HepG2 (cell line): ENCODE measurements around the gene TNXB. TPM values are rescaled to one million over a fixed set of nuclear protein-coding genes. Genes with fewer than 3 reads are reported as not detected.

Experiments used
- ATF1 ChIP-seq: IDR thresholded peaks from 2 replicates; pipeline ENCODE4 v1.6.1; 2016; ENCODE audit warnings: mild to moderate bottlenecking, control low read depth
- ATM ChIP-seq: fragments of 450-650 bp; IDR thresholded peaks from 2 replicates; pipeline ENCODE4 v1.7.1; 2017; ENCODE audit warnings: mild to moderate bottlenecking, borderline replicate concordance
- BCL3 ChIP-seq: sonication (generic); formaldehyde crosslinking; IDR thresholded peaks from 2 replicates; pipeline ENCODE4 v1.5.1; 2020; ENCODE audit warnings: mild to moderate bottlenecking, missing genetic modification reagents, moderate library complexity
- CBX5 ChIP-seq: sonication (generic); formaldehyde crosslinking; IDR thresholded peaks from 2 replicates; pipeline ENCODE4 v1.4.0; 2020; ENCODE audit warnings: missing genetic modification reagents, borderline replicate concordance
- GRHL1 ChIP-seq: sonication (generic); formaldehyde crosslinking; conservative IDR thresholded peaks from 2 replicates; pipeline ENCODE4 v1.8.0; 2022; ENCODE audit warnings: missing genetic modification reagents
- KLF11 ChIP-seq: IDR thresholded peaks from 2 replicates; pipeline ENCODE4 v1.6.1; 2016; ENCODE audit warnings: missing compliant biosample characterization
- KLF16 ChIP-seq, 2 experiments: sonication (generic) in 1 of 2; formaldehyde crosslinking in 1 of 2; IDR thresholded peaks; 2 replicates each; pipeline versions ENCODE4 v1.6.1 to v1.8.0; 2016 to 2023; ENCODE audit warnings: missing genetic modification reagents in 2 of 2, missing compliant biosample characterization in 1 of 2
- SALL2 ChIP-seq: sonication (generic); formaldehyde crosslinking; IDR thresholded peaks from 2 replicates; pipeline ENCODE4 v1.8.1; 2023; ENCODE audit warnings: mild to moderate bottlenecking, missing genetic modification reagents, inconsistent platforms
- ZBTB26 ChIP-seq: IDR thresholded peaks from 2 replicates; pipeline ENCODE4 v1.6.1; 2016; ENCODE audit warnings: missing compliant biosample characterization, missing genetic modification reagents, borderline replicate concordance
- ZIK1 ChIP-seq: sonication (generic); formaldehyde crosslinking; IDR thresholded peaks from 2 replicates; pipeline ENCODE4 v1.5.0; 2020; ENCODE audit warnings: mild to moderate bottlenecking, low read depth, missing genetic modification reagents, borderline replicate concordance
- ZNF263 ChIP-seq: sonication (generic); formaldehyde crosslinking; IDR thresholded peaks from 2 replicates; pipeline ENCODE4 v1.4.0; 2020; ENCODE audit warnings: missing genetic modification reagents
- ZNF276 ChIP-seq: sonication (generic); formaldehyde crosslinking; IDR thresholded peaks from 2 replicates; pipeline ENCODE4 v1.4.0; 2020; ENCODE audit warnings: mild to moderate bottlenecking, low read depth, missing genetic modification reagents
- ZNF329 ChIP-seq: sonication (generic); formaldehyde crosslinking; IDR thresholded peaks from 2 replicates; pipeline ENCODE4 v1.9.0; 2021; ENCODE audit warnings: low read depth, mild to moderate bottlenecking, missing genetic modification reagents
- ZNF451 ChIP-seq: sonication (generic); formaldehyde crosslinking; IDR thresholded peaks from 2 replicates; pipeline ENCODE4 v1.5.0; 2020; ENCODE audit warnings: mild to moderate bottlenecking, missing genetic modification reagents
- ZNF546 ChIP-seq: sonication (generic); formaldehyde crosslinking; conservative IDR thresholded peaks from 2 replicates; pipeline ENCODE4 v1.8.1; 2023; ENCODE audit warnings: mild to moderate bottlenecking, missing genetic modification reagents
- ZNF567 ChIP-seq: sonication (generic); formaldehyde crosslinking; IDR thresholded peaks from 2 replicates; pipeline ENCODE4 v1.8.1; 2023; ENCODE audit warnings: mild to moderate bottlenecking, missing genetic modification reagents, borderline replicate concordance
- ZNF598 ChIP-seq: sonication (generic); formaldehyde crosslinking; IDR thresholded peaks from 2 replicates; pipeline ENCODE4 v1.5.1; 2020; ENCODE audit warnings: mild to moderate bottlenecking, missing genetic modification reagents, borderline replicate concordance
- ZNF737 ChIP-seq: sonication (generic); formaldehyde crosslinking; IDR thresholded peaks from 2 replicates; pipeline ENCODE4 v1.5.0; 2020; ENCODE audit warnings: missing genetic modification reagents, mild to moderate bottlenecking, borderline replicate concordance
- ZNF746 ChIP-seq: sonication (generic); formaldehyde crosslinking; IDR thresholded peaks from 2 replicates; pipeline ENCODE4 v1.8.0; 2022; ENCODE audit warnings: mild to moderate bottlenecking, missing genetic modification reagents
- ZNF878 ChIP-seq: sonication (generic); formaldehyde crosslinking; IDR thresholded peaks from 2 replicates; pipeline ENCODE4 v1.8.1; 2023; ENCODE audit warnings: mild to moderate bottlenecking, missing genetic modification reagents, moderate library complexity
- ZSCAN29 ChIP-seq: sonication (generic); formaldehyde crosslinking; conservative IDR thresholded peaks from 2 replicates; pipeline ENCODE4 v1.4.0; 2020; ENCODE audit warnings: mild to moderate bottlenecking, missing genetic modification reagents
- ZSCAN30 ChIP-seq: sonication (generic); formaldehyde crosslinking; IDR thresholded peaks from 2 replicates; pipeline ENCODE4 v1.5.0; 2020; ENCODE audit warnings: mild to moderate bottlenecking, missing genetic modification reagents
- polyA plus RNA-seq, 8 experiments: library from polyadenylated mRNA; depleted of rRNA in 3 of 8; stranded (reverse) in 7 of 8; unstranded in 1 of 8; fragments of >200 nt; fragmentation: Illumina TruSeq in 4 of 8; extraction: Trizol in 4 of 8; gene quantifications; 2 replicates each; pipeline versions ENCODE4 v1.2.1 to v1.2.3, GENCODE V29; 2011 to 2016; ENCODE audit warnings: low read depth in 4 of 8, missing spikeins in 1 of 8, mixed read lengths in 1 of 8; ENCODE audit not compliant: insufficient read depth in 1 of 8
- total RNA-seq, 5 experiments: library from RNA; depleted of rRNA; stranded (reverse); fragments of >200 nt; fragmentation: Illumina TruSeq; extraction: Trizol; gene quantifications; 2 replicates each; pipeline ENCODE4 v1.2.3, GENCODE V29; 2016; ENCODE audit warnings: low read depth in 1 of 5

The TNXB gene
- total and polyA plus RNA-seq, 2 of the 13 experiments (the other 11 are each of a cell fraction or from before 2014, with no cell fraction given), result 1.6 to 2.7 TPM

GRCh38 chr6:32087574-32088486 lies 21.3 kb downstream of the TNXB start (continued):
- peak; percentile 75; the same call in 1 of the 2 replicates for TF ChIP-seq CBX5 (CRISPR knock-in tag)
- no peak for TF ChIP-seq ZNF746 (CRISPR knock-in tag)
- TF ChIP-seq KLF11 (CRISPR knock-in tag), result no peak
- TF ChIP-seq ZNF276 (CRISPR knock-in tag), result no peak
- no peak for TF ChIP-seq ATF1 (CRISPR knock-in tag)
- TF ChIP-seq BCL3 (CRISPR knock-in tag), result no peak
- TF ChIP-seq GRHL1 (CRISPR knock-in tag), result no peak
- no peak for TF ChIP-seq ZNF451
- TF ChIP-seq ZIK1 (CRISPR knock-in tag), result no peak
- TF ChIP-seq KLF16 (CRISPR knock-in tag; IDR thresholded peaks at IDR 0.05), result peak in 1 of 2 experiments; percentile 67; a peak in 1 of 4 replicates
- 0 out of 2 replicates have a peak, but pooled peaks have one; percentile 52 for TF ChIP-seq SALL2 (CRISPR knock-in tag)
- no peak for TF ChIP-seq ZNF737 (CRISPR knock-in tag)
- no peak for TF ChIP-seq ZBTB26
- no peak for TF ChIP-seq ZSCAN29 (CRISPR knock-in tag)
- no peak for TF ChIP-seq ZNF878
- TF ChIP-seq ATM, result no peak
- no peak for TF ChIP-seq ZNF329 (CRISPR knock-in tag)
- TF ChIP-seq ZNF263 (CRISPR knock-in tag), result peak; percentile 64; the same call in 1 of the 2 replicates
- TF ChIP-seq ZNF567 (CRISPR knock-in tag), result no peak
- 0 out of 2 replicates have a peak, but pooled peaks have one; percentile 25 for TF ChIP-seq ZNF546 (CRISPR knock-in tag)
- no peak for TF ChIP-seq ZSCAN30
- TF ChIP-seq ZNF598 (CRISPR knock-in tag), result no peak
